Measurements from ENCODE around the gene DOCK9.

DNA sequence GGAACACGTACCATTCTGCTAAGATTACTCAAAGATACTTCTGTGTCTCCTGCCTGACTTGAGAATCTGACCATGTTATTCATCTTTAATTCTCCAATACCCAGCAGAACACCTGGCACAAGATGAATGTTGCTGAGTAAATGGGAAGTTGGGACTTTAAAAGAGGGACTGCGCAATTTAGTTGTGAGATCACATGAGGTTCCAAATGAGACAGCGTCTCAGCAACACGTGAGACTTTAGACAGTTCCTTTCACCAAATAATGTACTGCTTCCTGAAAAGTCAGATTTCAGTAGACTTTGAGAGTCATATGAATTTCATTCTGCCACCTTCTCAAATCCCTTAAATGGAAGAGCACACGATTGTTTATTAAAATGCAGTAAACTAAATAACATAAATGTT lies 36.7 kb downstream of the DOCK9 start:
- TF ChIP-seq POLR2AphosphoS5 (IDR thresholded peaks at IDR 0.05; ENCODE audit: low read depth, low read length) (no peak), TAF1 (IDR thresholded peaks at IDR 0.05; ENCODE audit: low read depth, low read length) (no peak), POLR2A (IDR thresholded peaks at IDR 0.05; ENCODE audit: low read depth, low read length) (no peak)
